Measurements from ENCODE around the gene PALM2AKAP2.

Gene PALM2AKAP2

GRCh38 chr9:109797509-109797908 lies 17.5 kb downstream of the PALM2AKAP2 start:
- no CpG with 5 or more reads among the region's 5 CpGs for WGBS (ENCODE audit: extremely low coverage, insufficient coverage, low lambda C conversion rate)
- no peak overlapping the region for H4K5ac ChIP-seq (ENCODE audit: low read length)
- no peak overlapping the region for H3K4ac ChIP-seq (ENCODE audit: low read depth, low read length)
- H3K36me3 ChIP-seq (ENCODE audit: control insufficient read depth, insufficient read depth, low read length): no peaks in the 10 kb centered on the region
- H3K27me3 ChIP-seq (ENCODE audit: insufficient read depth, low read length, poor library complexity): no peaks in the 10 kb centered on the region
- H4K8ac ChIP-seq (ENCODE audit: low read depth, low read length): no peak overlapping the region
- no peak overlapping the region for H3K23ac ChIP-seq (ENCODE audit: low read length)
- H2BK15ac ChIP-seq (replicated peaks; ENCODE audit: low read depth): no peak overlapping the region
- H3K79me2 ChIP-seq (ENCODE audit: control insufficient read depth, insufficient read depth, low read length): no peaks in the 10 kb centered on the region
- DNase-seq: no peak
- H2BK120ac ChIP-seq (ENCODE audit: low read depth, low read length): no peak overlapping the region
- no peaks in the 10 kb centered on the region for H3K4me1 ChIP-seq (ENCODE audit: control insufficient read depth, low read depth, low read length)
- no peak overlapping the region for H3K9ac ChIP-seq (ENCODE audit: low read length)
- no peak overlapping the region for H2AK5ac ChIP-seq (ENCODE audit: low read length)
- H3K56ac ChIP-seq (ENCODE audit: low read length): no peak overlapping the region
- no peak overlapping the region for H3K18ac ChIP-seq (ENCODE audit: low read length)
- no peak overlapping the region for H2BK5ac ChIP-seq (ENCODE audit: low read length)
- H3K4me3 ChIP-seq (ENCODE audit: low read length): no peak overlapping the region
- no peak overlapping the region for H3K27ac ChIP-seq (ENCODE audit: low read depth, low read length)
- no peak overlapping the region for H3K4me2 ChIP-seq (ENCODE audit: low read length)
- peaks cover 2% of the 10 kb centered on the region for H3K79me1 ChIP-seq (ENCODE audit: low read length)

GRCh38 chr9:109799141-109799540 lies 19.1 kb downstream of the PALM2AKAP2 start:
- H3K56ac ChIP-seq (ENCODE audit: low read length): no peak overlapping the region
- no peak overlapping the region for H3K4me2 ChIP-seq (ENCODE audit: low read length)
- no peak overlapping the region for H4K5ac ChIP-seq (ENCODE audit: low read length)
- no peak overlapping the region for H3K18ac ChIP-seq (ENCODE audit: low read length)
- H3K23ac ChIP-seq (ENCODE audit: low read length): no peak overlapping the region
- H2BK120ac ChIP-seq (ENCODE audit: low read depth, low read length): no peak overlapping the region
- H3K27me3 ChIP-seq (ENCODE audit: insufficient read depth, low read length, poor library complexity): no peaks in the 10 kb centered on the region
- H3K27ac ChIP-seq (ENCODE audit: low read depth, low read length): no peak overlapping the region
- no peaks in the 10 kb centered on the region for H3K4me1 ChIP-seq (ENCODE audit: control insufficient read depth, low read depth, low read length)
- H3K79me1 ChIP-seq (ENCODE audit: low read length): peaks cover 2% of the 10 kb centered on the region
- H3K9ac ChIP-seq (ENCODE audit: low read length): no peak overlapping the region
- H3K79me2 ChIP-seq (ENCODE audit: control insufficient read depth, insufficient read depth, low read length): no peaks in the 10 kb centered on the region
- no peak overlapping the region for H2AK5ac ChIP-seq (ENCODE audit: low read length)
- no peak overlapping the region for H4K8ac ChIP-seq (ENCODE audit: low read depth, low read length)
- H3K4me3 ChIP-seq (ENCODE audit: low read length): no peak overlapping the region
- no peak overlapping the region for H3K4ac ChIP-seq (ENCODE audit: low read depth, low read length)
- H2BK15ac ChIP-seq (replicated peaks; ENCODE audit: low read depth): no peak overlapping the region
- H3K36me3 ChIP-seq (ENCODE audit: control insufficient read depth, insufficient read depth, low read length): no peaks in the 10 kb centered on the region
- WGBS (ENCODE audit: extremely low coverage, insufficient coverage, low lambda C conversion rate): no CpG with 5 or more reads among the region's 3 CpGs
- no peak for DNase-seq
- no peak overlapping the region for H2BK5ac ChIP-seq (ENCODE audit: low read length)

- no peak overlapping the region for H3K27ac ChIP-seq (ENCODE audit: low read depth, low read length)
- no peak overlapping the region for H2AK5ac ChIP-seq (ENCODE audit: low read length)
- H3K79me1 ChIP-seq (ENCODE audit: low read length): peaks cover 2% of the 10 kb centered on the region
- H3K23ac ChIP-seq (ENCODE audit: low read length): no peak overlapping the region
- H3K4me3 ChIP-seq (ENCODE audit: low read length): no peak overlapping the region
- H3K4me1 ChIP-seq (ENCODE audit: control insufficient read depth, low read depth, low read length): no peaks in the 10 kb centered on the region
- H3K56ac ChIP-seq (ENCODE audit: low read length): no peak overlapping the region
- no peak overlapping the region for H3K4me2 ChIP-seq (ENCODE audit: low read length)
- peak; percentile 61 for DNase-seq
- H3K79me2 ChIP-seq (ENCODE audit: control insufficient read depth, insufficient read depth, low read length): no peaks in the 10 kb centered on the region
- WGBS (ENCODE audit: extremely low coverage, insufficient coverage, low lambda C conversion rate): no CpG with 5 or more reads among the region's 2 CpGs
- H3K36me3 ChIP-seq (ENCODE audit: control insufficient read depth, insufficient read depth, low read length): no peaks in the 10 kb centered on the region
- no peak overlapping the region for H3K18ac ChIP-seq (ENCODE audit: low read length)
- H3K9ac ChIP-seq (ENCODE audit: low read length): no peak overlapping the region
- no peak overlapping the region for H4K5ac ChIP-seq (ENCODE audit: low read length)
- no peak overlapping the region for H2BK15ac ChIP-seq (replicated peaks; ENCODE audit: low read depth)
- H3K4ac ChIP-seq (ENCODE audit: low read depth, low read length): no peak overlapping the region
- H2BK5ac ChIP-seq (ENCODE audit: low read length): no peak overlapping the region
- no peak overlapping the region for H2BK120ac ChIP-seq (ENCODE audit: low read depth, low read length)
- no peak overlapping the region for H4K8ac ChIP-seq (ENCODE audit: low read depth, low read length)
- no peaks in the 10 kb centered on the region for H3K27me3 ChIP-seq (ENCODE audit: insufficient read depth, low read length, poor library complexity)
Measured at GRCh38 chr9:109799792-109800191, 19.8 kb downstream of the PALM2AKAP2 start.

- Histone ChIP-seq H2BK120ac (ENCODE audit: low read depth, low read length) (no peak overlapping the region), H4K5ac (ENCODE audit: low read length) (no peak overlapping the region), H3K27me3 (ENCODE audit: insufficient read depth, low read length, poor library complexity) (no peaks in the 10 kb centered on the region), H3K56ac (ENCODE audit: low read length) (no peak overlapping the region), H2BK15ac (replicated peaks; ENCODE audit: low read depth) (no peak overlapping the region), H3K4me3 (ENCODE audit: low read length) (no peak overlapping the region), H2BK5ac (ENCODE audit: low read length) (no peak overlapping the region), H3K4ac (ENCODE audit: low read depth, low read length) (no peak overlapping the region), H3K9ac (ENCODE audit: low read length) (no peak overlapping the region), H3K79me2 (ENCODE audit: control insufficient read depth, insufficient read depth, low read length) (no peaks in the 10 kb centered on the region), H2AK5ac (ENCODE audit: low read length) (no peak overlapping the region), H3K27ac (ENCODE audit: low read depth, low read length) (no peak overlapping the region), H3K4me2 (ENCODE audit: low read length) (no peak overlapping the region), H4K8ac (ENCODE audit: low read depth, low read length) (no peak overlapping the region), H3K79me1 (ENCODE audit: low read length) (no peaks in the 10 kb centered on the region), H3K18ac (ENCODE audit: low read length) (no peak overlapping the region), H3K23ac (ENCODE audit: low read length) (no peak overlapping the region), H3K36me3 (ENCODE audit: control insufficient read depth, insufficient read depth, low read length) (no peaks in the 10 kb centered on the region), H3K4me1 (ENCODE audit: control insufficient read depth, low read depth, low read length) (no peaks in the 10 kb centered on the region)
- WGBS (ENCODE audit: extremely low coverage, insufficient coverage, low lambda C conversion rate): no CpG with 5 or more reads among the region's 1 CpG
- no peak for DNase-seq
Measured at GRCh38 chr9:109801484-109801883, 21.5 kb downstream of the PALM2AKAP2 start.

- Histone ChIP-seq H3K4ac (ENCODE audit: low read depth, low read length) (no peak overlapping the region), H3K56ac (ENCODE audit: low read length) (no peak overlapping the region), H2AK5ac (ENCODE audit: low read length) (no peak overlapping the region), H3K4me2 (ENCODE audit: low read length) (no peak overlapping the region), H3K18ac (ENCODE audit: low read length) (no peak overlapping the region), H4K5ac (ENCODE audit: low read length) (no peak overlapping the region), H3K4me3 (ENCODE audit: low read length) (no peak overlapping the region), H3K27ac (ENCODE audit: low read depth, low read length) (no peak overlapping the region), H3K9ac (ENCODE audit: low read length) (no peak overlapping the region), H3K27me3 (ENCODE audit: insufficient read depth, low read length, poor library complexity) (no peaks in the 10 kb centered on the region), H3K79me1 (ENCODE audit: low read length) (no peaks in the 10 kb centered on the region), H3K79me2 (ENCODE audit: control insufficient read depth, insufficient read depth, low read length) (no peaks in the 10 kb centered on the region), H2BK120ac (ENCODE audit: low read depth, low read length) (no peak overlapping the region), H4K8ac (ENCODE audit: low read depth, low read length) (no peak overlapping the region), H2BK15ac (replicated peaks; ENCODE audit: low read depth) (no peak overlapping the region), H3K36me3 (ENCODE audit: control insufficient read depth, insufficient read depth, low read length) (no peaks in the 10 kb centered on the region), H3K4me1 (ENCODE audit: control insufficient read depth, low read depth, low read length) (no peaks in the 10 kb centered on the region), H2BK5ac (ENCODE audit: low read length) (no peak overlapping the region), H3K23ac (ENCODE audit: low read length) (no peak overlapping the region)
- DNase-seq: no peak
- WGBS (ENCODE audit: extremely low coverage, insufficient coverage, low lambda C conversion rate): no CpG with 5 or more reads among the region's 1 CpG
Measured at GRCh38 chr9:109802491-109802890, 22.5 kb downstream of the PALM2AKAP2 start.

GRCh38 chr9:109805050-109805449 lies 25.1 kb downstream of the PALM2AKAP2 start:
- no peak overlapping the region for H2BK15ac ChIP-seq (replicated peaks; ENCODE audit: low read depth)
- H3K27me3 ChIP-seq (ENCODE audit: insufficient read depth, low read length, poor library complexity): no peaks in the 10 kb centered on the region
- H3K4me1 ChIP-seq (ENCODE audit: control insufficient read depth, low read depth, low read length): no peaks in the 10 kb centered on the region
- H3K9ac ChIP-seq (ENCODE audit: low read length): no peak overlapping the region
- no peak for DNase-seq
- H2BK120ac ChIP-seq (ENCODE audit: low read depth, low read length): no peak overlapping the region
- H3K18ac ChIP-seq (ENCODE audit: low read length): no peak overlapping the region
- H3K4me3 ChIP-seq (ENCODE audit: low read length): no peak overlapping the region
- no peak overlapping the region for H3K4ac ChIP-seq (ENCODE audit: low read depth, low read length)
- no CpG with 5 or more reads among the region's 2 CpGs for WGBS (ENCODE audit: extremely low coverage, insufficient coverage, low lambda C conversion rate)
- H4K5ac ChIP-seq (ENCODE audit: low read length): no peak overlapping the region
- H4K8ac ChIP-seq (ENCODE audit: low read depth, low read length): no peak overlapping the region
- no peaks in the 10 kb centered on the region for H3K79me2 ChIP-seq (ENCODE audit: control insufficient read depth, insufficient read depth, low read length)
- H3K36me3 ChIP-seq (ENCODE audit: control insufficient read depth, insufficient read depth, low read length): no peaks in the 10 kb centered on the region
- H2BK5ac ChIP-seq (ENCODE audit: low read length): no peak overlapping the region
- H3K4me2 ChIP-seq (ENCODE audit: low read length): no peak overlapping the region
- no peaks in the 10 kb centered on the region for H3K79me1 ChIP-seq (ENCODE audit: low read length)
- H3K56ac ChIP-seq (ENCODE audit: low read length): no peak overlapping the region
- no peak overlapping the region for H3K27ac ChIP-seq (ENCODE audit: low read depth, low read length)
- no peak overlapping the region for H2AK5ac ChIP-seq (ENCODE audit: low read length)
- no peak overlapping the region for H3K23ac ChIP-seq (ENCODE audit: low read length)
